Measurements from ENCODE around the gene MLXIP.
A peak's percentile ranks its signal among the peaks of the same experiment; 100 is the strongest.
"Not testable (repeated sequence)": the region's sequence is repeated elsewhere in the genome, so short reads cannot be mapped to it uniquely, and the experiment has no call there.

The MLXIP gene, protein sequence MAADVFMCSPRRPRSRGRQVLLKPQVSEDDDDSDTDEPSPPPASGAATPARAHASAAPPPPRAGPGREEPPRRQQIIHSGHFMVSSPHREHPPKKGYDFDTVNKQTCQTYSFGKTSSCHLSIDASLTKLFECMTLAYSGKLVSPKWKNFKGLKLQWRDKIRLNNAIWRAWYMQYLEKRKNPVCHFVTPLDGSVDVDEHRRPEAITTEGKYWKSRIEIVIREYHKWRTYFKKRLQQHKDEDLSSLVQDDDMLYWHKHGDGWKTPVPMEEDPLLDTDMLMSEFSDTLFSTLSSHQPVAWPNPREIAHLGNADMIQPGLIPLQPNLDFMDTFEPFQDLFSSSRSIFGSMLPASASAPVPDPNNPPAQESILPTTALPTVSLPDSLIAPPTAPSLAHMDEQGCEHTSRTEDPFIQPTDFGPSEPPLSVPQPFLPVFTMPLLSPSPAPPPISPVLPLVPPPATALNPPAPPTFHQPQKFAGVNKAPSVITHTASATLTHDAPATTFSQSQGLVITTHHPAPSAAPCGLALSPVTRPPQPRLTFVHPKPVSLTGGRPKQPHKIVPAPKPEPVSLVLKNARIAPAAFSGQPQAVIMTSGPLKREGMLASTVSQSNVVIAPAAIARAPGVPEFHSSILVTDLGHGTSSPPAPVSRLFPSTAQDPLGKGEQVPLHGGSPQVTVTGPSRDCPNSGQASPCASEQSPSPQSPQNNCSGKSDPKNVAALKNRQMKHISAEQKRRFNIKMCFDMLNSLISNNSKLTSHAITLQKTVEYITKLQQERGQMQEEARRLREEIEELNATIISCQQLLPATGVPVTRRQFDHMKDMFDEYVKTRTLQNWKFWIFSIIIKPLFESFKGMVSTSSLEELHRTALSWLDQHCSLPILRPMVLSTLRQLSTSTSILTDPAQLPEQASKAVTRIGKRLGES
- 5.8 to 83.9 (median 24.3) reads per million in 17 experiments for total RNA-seq

DNA sequence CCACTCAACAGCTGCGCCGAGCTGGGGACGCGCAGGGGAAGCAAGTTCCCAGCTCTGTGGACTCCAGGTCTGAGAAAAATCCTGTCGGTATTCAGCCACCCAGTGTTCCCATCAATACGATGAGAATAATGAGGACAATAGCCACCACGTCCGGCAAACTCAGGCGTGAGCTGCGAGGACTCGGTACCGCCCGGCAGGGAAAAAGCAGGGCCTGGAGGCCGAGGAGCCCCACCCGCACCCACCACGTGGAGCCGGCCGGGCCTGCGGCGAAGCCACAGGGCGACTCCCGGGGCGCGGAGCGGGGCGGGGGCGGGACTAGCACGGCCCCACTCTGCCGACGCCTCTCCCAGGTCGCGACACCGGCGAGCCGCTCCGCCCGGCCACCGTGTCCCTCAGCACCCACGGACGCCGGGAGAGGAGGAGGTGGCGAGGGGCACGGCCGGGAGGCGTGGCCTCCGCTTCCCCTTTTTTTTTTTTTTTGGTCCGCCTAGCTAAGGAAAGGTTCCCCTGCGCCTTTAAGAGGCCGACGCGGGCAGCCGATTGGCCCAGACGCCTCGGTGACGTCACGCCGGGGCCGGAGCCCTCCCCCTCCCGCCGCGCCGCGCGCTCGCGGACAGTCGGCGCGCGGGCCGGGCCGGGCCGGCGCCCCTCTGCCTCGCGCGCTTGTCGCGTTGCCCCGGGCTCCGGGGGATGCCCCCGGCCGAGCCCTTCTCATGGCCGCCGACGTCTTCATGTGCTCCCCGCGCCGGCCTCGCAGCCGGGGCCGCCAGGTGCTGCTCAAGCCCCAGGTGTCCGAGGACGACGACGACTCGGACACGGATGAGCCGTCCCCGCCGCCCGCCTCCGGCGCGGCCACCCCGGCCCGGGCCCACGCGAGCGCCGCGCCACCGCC lies at the start of gene MLXIP:
TSS of gene MLXIP (plus strand) at position 616 of the 892 bp plus-strand sequence. CDS start at position 714, 98 bp downstream.
- DNase-seq, result peak; percentile 96 to 99 (median 98)

DNA sequence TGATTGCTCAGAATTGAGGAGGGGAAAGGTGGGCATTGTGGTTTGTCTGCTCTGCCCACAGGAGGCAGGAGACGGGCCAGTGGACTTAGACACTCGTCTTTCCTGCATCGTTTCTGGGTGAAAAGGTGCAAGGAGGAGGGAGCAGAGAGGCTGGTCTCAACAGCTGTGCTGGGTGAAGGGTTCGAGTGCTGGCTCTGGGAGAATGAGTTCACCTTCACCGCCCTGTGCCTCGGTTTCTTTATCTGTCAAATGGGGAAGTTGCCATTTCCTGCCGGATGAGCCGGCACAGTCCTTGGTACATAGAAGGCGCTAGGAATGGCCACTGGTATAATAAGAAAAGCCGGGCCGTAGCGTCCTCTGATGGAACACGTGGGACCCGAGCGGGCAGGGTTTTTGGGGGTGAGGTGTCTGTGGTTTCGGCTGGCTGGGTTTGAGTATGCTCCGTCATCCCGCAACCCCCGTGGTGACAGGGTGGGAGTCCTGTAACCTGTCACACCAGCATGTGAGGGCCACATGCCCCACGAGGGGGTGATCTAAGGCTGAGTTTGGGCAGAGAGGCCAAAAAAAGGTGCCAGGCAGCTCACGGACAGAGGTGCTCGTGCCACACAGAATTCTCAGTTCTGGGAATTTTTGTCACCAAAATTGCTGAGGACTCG lies 49.5 kb upstream of the MLXIP start:
- no peak for DNase-seq

DNA sequence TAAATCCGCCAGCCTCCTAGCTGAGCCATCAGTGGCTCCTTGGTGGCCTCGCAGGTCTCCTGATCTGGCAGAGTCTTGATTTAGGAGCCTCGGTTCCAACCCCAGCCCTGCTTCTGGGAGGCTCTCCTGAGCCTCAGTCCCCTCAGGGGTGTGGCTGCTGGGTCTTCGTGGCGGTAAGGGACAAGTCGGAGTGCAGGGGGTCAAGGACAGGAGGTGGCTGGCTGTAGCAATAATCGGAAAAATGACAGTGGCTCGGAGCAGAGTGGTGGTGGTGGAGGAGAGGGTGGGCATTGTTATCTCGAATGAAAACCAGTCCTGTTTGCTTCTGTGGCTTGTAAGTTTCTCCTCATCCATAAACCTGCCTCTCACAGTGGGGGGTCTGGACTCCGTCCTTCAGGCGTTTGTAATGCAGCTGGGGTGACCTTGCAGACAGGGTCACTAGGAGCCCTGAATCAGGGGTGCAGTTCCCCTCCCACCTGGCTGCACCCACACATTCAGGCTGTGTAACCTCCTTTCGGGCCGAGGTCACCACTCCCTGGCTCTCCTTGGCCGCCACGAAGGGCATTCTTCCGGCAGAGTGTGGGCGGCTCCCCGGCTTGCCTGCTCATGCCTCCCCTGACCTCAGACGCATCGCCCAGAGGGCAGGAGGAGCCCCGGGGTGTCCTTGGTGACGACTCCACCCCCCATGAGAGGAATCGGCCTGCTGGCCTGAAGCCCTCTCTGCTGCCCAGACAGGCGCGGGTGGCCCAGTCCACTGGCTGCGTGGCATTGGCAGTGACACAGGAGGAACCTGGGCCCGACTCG lies 48.7 kb upstream of the MLXIP start:
- DNase-seq, result no peak

DNA sequence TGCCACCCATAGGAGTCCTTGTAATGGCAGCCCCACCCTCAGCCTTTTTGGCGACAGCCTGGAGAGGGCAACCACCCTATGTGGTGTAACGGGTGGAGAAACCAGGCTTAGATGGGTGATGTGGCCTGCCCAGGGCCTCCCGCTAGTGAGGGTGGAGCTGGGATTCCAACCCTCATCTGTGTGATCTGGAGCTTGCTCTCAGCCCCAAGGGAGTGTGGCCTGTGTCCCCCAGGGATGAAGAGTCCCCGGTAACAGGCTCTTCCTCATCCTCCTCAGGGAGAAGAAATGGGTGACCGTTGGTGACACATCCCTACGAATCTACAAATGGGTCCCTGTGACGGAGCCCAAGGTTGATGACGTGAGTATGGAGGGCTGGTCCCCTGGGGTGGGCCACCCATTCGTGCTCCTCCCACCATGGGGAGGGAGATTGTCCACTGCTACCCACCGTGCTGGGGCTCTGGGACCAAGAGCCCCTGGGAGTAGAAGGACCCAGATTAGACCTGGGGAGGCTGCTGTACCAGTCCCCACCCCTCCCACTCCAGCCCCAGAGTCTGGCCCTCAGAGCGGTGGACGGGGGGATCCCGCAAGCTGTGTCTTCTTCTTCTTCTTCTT lies 48.0 kb upstream of the MLXIP start:
- no peak for DNase-seq

DNA sequence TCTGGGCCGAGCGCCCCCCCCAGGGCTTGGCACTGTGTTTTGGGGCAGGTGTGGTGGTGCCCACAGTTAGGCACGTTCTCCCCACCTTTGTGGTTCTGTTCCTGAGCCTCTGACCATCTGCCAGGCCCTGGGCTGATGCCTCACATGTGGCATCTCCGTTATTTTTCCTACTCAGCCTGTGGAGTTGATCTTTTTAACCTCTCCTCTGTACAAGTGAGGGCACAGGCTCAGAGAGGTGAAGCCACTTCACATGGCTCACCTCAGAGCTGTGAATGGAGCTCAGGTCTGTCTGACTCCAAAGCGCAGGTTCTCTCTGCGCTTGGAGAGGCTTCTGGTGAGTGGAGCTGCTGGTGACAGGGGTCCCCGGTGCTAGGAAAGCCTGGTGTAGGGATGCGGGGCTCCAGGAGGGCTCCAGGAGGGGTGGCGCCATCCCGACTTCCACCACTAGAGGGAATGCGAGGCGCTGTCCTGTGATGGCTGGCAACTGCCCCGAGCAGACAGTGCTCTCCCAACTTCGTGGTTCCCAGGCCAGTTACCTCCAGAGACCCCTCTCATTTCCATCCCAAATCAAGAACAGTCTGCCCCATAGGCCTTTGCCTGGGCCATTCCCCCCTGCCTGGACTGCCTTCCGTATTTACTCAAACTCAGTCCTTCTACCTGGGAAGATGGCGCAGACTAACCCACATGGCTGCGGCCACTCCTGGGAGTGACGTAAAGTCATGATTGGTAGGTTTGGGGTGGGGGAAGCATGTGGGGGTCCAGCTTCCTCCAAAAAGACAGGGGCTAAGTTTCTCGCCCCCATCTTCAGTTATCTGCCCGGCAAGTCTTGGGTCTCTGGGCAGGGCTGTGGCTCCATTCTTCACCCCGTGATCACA lies 47.0 kb upstream of the MLXIP start:
- peak; percentile 41 to 76 (median 62) for DNase-seq

DNA sequence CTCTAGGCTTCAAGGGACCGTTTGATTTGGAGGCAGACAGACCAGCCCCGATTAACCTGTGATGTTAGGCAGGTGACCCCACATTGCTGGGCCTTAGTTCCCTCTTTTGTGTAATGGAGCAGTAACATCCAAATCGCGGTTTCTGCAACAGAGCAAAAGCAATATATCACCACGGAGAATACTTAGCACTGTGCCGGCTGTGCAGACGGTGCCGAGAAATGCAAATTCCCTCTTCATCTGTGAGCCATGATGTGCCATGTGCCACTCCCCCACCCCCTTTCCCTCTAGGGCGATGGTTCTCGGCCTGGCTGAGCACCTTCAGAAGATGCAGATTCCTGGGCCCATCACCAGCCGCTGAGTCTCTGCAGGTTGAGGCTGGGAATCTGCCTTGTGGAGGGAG lies 46.0 kb upstream of the MLXIP start:
- DNase-seq, result no peak

DNA sequence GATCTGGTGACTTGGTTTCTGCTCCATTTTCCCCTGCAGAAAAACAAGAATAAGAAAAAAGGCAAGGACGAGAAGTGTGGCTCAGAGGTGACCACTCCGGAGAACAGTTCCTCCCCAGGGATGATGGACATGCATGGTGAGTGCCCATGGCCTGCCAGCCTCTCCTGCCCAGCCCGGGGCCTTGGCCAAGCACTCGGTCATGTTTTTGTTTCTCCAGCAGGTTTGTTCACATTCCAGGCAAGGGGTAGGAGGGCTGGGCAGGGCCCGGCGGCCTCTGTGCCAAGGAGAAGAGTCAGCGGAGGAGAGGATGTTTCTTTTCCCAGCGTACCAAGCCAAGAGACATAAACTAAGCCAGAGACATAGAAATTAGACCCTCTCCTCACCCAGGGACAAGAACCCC lies 43.3 kb upstream of the MLXIP start:
- no peak for DNase-seq

DNA sequence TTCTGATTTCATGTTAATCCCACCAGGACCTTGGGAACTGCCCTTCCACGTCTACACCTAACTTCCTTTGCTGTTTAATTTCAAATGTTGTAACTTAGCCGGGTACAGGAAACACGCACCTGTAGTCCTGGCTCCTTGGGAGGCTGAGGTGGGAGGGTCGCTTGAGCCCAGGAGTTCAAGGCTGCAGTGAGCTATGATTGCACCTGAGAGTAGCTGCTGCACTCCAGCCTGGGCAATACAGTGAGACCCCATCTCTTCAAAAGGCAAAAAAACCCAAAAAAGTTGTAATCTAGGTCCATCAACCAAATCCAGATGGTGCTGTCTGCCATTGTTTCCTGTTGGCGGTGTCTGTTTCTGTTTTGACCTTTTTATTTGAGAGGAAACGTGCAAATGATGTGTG lies 42.4 kb upstream of the MLXIP start:
- DNase-seq, result no peak

DNA sequence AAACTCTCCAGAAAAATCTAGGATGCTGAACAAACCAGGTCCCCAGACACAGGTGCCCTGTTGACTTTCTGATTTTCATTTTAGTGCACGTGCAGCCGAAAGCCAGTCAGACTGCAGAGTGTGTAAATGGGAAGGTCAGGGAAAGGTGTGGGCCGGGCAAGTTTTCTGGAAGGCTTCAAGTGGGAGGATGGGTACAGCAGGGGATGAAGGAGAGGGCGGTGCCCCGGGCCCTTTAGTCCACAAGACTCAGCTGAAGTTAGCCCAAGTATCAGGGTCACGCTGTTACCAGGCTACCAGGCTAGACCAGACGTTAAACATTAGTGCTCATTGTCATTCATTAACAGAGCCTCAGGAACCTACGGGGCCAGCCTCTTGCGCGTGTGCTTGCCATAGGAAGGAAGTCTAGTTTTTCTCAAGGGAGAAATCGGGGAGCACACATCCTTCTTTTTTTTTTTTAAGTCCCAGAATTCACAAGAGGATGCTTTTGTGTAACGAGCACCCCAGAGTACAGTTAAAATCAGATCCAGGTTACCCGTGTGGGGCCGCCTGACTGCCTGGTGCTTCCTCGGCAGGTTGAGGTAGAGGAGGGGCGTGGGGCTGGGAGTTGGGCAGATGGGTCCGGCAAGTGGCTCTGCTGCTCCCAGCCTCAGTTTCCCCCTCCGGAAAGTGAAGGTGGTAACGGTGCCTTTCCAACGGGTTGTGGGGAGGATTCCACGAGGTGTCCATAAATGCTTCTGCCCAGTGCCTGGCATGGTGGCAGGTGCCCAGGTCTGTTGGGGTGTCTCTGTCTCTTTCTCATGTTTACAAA lies 37.8 kb upstream of the MLXIP start:
- no peak for DNase-seq

DNA sequence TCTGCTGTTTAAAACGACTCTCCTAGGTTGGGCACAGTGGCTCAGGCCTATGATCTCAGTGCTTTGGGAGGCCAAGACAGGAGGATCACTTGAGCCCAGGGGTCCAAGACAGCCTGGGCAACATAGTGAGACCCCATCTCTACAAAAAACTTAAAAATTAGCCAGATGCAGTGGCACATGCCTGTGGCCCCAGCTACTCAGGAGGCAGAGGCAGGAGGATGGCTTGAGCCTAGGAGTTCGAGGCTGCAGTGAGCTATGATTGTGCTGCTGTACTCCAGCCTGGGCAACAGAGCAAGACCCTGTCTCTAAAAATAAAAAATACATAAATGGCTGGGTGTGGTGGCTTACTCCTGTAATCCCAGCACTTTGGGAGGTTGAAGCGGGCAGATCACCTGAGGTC lies 37.1 kb upstream of the MLXIP start:
- DNase-seq, result not testable (repeated sequence)

DNA sequence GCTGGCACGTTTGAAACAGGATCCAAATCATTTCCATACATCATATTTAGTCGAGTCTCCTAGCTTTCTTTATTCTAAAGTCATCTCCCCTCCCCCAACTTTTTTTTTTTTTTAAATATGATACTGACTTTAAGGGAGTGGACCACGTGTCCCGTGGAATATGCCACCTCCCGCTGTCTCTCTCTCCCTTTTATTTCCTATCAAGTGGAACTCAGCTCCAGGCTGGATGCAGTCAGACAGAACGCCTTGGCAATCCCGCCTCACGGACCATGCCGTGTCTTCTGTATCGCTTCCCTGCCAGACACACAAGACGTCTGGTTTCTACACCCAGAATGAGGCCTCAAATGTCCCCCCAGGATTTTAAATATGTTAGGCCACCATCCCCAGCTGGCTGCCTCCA lies 35.6 kb upstream of the MLXIP start:
- no peak for DNase-seq

DNA sequence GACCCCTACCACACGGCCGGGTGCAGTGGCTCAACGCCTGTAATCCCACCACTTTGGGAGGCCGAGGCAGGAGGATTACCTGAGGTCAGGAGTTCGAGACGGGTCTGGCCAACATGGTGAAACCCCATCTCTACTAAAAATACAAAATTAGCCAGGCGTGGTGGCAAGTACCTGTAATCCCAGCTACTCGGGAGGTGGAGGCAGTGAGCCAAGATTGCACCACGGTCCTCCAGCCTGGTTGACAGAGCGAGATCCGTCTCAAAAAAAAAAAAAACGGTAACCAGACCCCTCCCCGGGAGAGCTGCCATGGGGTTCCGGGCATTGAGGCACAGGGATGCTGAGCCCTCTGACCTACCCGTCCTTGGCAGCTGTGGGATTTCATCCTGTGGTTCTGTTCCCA lies 35.1 kb upstream of the MLXIP start:
- no peak for DNase-seq

DNA sequence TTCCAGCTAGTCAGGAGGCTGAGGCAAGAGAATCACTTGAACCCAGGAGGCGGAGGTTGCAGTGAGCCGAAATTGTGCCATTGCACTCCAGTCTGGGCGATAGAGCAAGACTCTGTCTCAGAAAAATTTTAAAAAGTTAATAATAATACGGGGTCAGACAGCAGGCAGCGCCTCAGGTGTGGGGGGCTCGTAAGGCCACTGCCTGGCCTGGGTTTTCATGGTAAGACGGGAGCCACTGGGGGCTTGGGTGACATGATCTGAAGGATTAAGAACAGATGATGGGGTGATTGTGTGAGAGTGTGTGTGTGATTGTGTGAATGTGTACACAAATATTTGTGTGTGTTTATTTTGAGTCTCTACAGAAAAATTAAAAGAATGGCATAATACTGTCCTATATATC lies 33.3 kb upstream of the MLXIP start:
- no peak for DNase-seq

DNA sequence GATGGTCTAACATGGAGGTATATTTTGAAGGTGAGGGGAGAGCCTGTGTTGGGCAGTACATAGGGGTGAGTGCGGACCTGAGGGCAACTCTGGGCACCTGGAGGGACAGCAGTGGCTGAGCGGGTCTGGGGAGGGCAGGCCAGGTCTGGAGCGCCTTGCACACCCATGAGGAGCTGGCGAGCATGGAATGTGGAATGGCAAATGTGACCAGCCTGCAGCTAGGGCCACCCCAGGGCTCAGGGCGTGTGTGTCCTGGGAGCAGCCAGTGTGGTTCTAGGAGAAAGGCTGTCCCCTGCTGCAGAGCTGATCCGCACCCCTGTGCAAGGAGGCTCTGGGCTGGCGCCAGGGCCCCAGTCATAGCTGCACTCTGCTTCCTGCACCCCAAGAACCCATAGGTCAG lies 32.4 kb upstream of the MLXIP start:
- no peak for DNase-seq

DNA sequence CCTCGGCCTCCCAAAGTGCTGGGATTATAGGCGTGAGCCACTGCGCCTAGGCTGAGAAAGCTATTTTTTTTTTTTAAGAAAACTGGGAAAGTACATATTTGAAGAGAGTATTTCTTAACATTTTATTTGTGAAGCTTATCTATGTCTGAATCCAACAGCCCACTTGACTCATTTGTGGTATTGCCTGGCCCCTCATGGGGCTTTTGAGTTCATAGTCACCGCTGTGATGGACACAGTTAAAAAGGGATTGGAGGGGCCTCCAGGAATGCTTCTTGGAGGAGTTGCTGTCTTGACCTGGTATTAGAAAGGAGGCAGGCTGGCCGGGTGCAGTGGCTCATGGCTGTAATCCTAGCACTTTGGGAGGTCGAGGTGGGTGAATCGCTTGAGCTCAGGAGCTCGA lies 30.4 kb upstream of the MLXIP start:
- no peak for DNase-seq

DNA sequence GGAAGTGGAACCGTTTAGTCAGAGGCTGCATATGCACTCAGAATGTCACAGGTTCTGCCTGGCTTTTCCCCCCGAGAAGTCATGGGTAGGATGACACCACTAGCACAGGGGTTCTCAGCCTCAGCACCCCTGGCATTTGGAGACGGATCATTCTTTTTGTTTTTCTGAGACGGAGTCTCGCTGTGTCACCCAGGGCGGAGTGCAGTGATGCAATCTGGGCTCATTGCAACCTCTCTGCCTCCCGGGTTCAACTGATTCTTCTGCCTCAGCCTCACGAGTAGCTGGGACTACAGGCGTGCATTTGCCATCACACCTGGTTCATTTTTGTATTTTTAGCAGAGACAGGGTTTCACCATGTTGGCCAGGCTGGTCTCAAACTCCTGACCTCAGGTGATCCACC lies 28.7 kb upstream of the MLXIP start:
- DNase-seq, result no peak

DNA sequence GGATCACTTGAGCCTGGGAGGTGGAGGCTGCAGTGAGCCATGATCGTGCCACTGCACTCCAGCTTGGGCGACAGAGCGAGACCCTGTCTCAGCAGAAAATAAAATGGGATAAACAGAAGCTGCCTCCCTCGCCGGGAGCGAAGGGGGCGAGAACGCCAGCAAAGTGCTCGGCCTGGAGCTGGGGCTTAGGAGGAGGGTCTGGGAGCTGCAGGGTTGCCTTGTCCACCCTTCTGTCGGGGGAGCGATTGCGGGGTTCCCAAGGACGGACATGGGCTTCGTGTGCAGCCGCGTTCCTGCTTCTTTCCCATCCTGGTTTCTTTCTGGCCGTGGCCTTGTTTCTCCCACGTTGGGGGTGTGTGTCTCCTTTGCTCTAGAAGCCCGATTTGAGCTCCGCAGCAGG lies 27.9 kb upstream of the MLXIP start:
- no peak for DNase-seq

DNA sequence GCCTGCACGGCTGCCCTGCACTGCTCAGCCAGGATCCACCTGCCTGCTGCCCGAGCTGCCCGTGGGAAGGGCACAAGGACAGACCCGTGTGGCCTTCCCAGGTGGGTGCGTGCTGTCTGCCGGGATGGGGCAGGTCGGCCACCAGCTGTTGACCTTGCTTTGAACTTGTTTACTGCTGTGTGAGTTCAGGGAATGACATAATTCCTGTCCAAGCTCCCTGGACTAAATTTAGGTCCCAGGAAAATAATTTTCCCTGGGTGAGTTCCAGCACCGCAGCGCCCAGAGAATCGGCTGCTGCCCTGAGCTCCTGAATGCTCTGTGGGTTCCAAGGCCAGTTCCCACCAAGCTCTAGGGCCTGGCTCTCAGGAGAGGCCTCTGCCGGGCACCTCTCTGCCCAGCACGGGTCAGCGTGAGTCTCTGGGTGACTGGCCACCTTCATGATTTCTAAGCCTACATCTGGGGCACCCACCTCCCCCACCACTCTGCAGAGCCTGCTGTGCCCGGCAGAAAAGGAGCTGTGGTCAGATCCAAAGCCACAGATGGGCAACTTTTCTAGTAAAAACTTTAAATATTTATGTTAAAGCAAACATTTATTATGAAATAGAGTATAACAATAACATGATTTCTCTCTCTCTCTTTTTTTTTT lies 27.2 kb upstream of the MLXIP start:
- DNase-seq, result no peak
